Retinal pigment epithelial cell (primary cell): ENCODE measurements around the gene CHST5.

Experiments
- DNase-seq: peaks from one replicate; pipeline ENCODE4 v3.0.0-alpha.2; 2010; ENCODE audit warnings: low read depth
- H3K4me3 ChIP-seq: 2 replicates; pipeline ENCODE4 v1.5.1; 2011; ENCODE audit warnings: mild to moderate bottlenecking, low read length, control low read depth, moderate library complexity
- TF ChIP-seq, protein P1 (sequence below): conservative IDR thresholded peaks from 2 replicates; pipeline ENCODE4 v1.5.1; 2011; ENCODE audit warnings: low read depth, low read length, control low read depth, inconsistent platforms

The CHST5 gene

DNA sequence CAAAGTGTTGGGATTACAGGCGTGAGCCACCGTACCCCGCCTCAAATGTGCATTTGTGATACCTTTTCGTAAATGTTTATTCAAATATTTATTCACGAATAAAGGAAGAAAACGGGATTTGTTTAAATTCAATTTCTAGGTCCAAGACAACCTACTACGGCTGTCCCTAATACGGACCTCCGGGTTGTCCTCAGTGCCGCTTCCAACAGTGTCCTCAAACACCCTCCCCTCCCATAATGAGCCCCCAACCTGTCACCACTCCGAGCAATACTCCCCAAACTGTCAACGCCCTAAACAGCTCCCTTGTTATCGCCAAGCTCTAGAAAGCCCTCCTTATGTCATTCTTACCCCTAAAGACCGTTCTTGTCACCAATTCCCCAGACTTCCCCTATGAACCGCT lies 29.7 kb upstream of the CHST5 start:
- DNase-seq = no peak
- H3K4me3 ChIP-seq = peak overlapping the region; percentile 94
- TF ChIP-seq, protein P1, sequence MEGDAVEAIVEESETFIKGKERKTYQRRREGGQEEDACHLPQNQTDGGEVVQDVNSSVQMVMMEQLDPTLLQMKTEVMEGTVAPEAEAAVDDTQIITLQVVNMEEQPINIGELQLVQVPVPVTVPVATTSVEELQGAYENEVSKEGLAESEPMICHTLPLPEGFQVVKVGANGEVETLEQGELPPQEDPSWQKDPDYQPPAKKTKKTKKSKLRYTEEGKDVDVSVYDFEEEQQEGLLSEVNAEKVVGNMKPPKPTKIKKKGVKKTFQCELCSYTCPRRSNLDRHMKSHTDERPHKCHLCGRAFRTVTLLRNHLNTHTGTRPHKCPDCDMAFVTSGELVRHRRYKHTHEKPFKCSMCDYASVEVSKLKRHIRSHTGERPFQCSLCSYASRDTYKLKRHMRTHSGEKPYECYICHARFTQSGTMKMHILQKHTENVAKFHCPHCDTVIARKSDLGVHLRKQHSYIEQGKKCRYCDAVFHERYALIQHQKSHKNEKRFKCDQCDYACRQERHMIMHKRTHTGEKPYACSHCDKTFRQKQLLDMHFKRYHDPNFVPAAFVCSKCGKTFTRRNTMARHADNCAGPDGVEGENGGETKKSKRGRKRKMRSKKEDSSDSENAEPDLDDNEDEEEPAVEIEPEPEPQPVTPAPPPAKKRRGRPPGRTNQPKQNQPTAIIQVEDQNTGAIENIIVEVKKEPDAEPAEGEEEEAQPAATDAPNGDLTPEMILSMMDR = no peak

DNA sequence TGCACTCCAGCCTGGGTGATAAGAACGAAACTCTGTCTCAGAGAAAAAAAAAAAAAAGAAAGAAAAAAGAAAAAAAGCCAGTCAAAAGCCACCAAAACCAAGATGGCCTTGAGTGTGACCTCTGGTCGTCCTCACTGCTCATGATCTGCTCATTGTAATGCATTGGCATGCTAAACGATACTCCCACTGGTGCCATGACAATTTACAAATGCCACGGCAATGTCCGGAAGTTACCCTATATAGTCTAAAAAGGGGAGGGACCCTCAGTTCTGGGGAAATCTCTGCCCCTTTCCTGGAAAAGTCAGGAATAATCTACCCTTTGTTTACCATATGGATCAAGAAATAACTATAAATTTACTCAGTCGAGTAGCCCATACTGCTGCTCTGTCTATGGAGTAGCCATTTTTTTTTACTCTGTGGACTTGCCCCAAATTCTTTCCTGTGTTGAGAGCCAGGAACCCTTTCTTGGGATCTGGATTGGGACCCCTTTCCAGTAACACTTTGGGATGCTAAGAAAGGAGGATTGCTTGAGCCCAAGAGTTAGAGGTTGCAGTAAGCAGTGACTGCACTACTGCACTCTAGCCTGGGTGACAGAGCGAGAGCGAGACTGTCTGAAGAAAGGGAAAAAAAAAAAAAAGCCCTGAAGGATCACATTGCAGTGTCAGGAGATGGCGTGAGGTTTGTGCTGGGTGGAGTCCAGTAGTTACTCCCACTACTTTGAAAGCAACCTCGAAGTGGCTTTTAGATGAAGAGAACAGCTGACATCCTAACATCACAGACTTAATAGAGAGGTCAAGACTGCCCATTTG lies 23.9 kb upstream of the CHST5 start:
- no peak for DNase-seq
- TF ChIP-seq, protein P1 = no peak
- no peak overlapping the region for H3K4me3 ChIP-seq

DNA sequence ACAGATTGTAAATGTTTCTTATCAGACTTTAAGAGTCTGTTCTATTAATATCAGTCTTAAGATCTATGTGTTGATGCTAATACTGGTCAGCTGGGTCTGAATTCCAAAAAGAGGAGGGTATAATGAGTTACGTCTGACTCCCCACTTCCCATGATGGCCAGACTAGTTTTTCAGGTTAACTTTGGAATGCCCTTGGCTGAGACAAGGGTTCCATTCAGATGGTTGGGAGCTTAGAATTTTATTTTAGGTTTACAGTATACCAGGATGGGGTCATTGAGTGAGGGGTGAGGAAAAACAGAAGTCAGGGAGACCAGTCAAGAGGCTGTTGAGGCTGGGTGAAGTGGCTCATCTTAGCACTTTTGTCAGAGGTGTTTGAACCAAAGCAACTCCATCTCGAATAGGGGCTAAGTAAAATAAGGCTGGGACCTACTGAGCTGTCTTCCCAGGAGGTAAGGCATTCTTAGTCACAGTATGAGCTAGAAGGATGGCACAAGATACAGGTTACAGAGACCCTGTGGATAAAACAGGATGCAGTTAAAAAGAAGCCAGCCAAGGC lies 23.0 kb upstream of the CHST5 start:
- no peak overlapping the region for H3K4me3 ChIP-seq
- DNase-seq = no peak

DNA sequence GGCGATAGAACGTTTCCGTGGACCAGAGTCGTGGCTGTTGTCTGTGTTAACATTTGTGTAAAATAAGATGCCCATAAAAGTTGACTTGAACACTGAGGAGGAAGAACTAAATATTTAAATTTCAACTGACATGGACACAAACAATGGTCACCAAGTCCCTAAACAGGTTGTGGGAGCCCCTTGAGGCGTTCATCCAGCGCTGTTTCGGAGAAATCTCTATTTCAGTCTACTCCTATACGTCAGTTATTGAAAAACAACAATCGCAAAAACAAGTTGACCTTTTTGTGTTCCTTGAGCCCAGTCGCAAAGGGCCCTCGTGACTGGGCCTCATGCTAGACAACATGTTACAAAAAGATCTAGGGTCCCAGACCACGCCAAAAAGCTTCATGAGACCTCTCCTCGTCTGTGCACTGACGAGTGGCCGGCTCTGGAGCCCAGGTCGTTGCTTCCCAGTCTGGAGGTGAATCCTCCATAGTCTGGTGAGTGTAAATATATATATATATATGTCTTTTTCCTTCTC lies 20.6 kb upstream of the CHST5 start:
- DNase-seq = no peak
- H3K4me3 ChIP-seq = peak overlapping the region; percentile 74
- TF ChIP-seq, protein P1 = no peak

More for the DNA sequence above, 23.0 kb upstream of the CHST5 start:
- TF ChIP-seq, protein P1 = no peak

DNA sequence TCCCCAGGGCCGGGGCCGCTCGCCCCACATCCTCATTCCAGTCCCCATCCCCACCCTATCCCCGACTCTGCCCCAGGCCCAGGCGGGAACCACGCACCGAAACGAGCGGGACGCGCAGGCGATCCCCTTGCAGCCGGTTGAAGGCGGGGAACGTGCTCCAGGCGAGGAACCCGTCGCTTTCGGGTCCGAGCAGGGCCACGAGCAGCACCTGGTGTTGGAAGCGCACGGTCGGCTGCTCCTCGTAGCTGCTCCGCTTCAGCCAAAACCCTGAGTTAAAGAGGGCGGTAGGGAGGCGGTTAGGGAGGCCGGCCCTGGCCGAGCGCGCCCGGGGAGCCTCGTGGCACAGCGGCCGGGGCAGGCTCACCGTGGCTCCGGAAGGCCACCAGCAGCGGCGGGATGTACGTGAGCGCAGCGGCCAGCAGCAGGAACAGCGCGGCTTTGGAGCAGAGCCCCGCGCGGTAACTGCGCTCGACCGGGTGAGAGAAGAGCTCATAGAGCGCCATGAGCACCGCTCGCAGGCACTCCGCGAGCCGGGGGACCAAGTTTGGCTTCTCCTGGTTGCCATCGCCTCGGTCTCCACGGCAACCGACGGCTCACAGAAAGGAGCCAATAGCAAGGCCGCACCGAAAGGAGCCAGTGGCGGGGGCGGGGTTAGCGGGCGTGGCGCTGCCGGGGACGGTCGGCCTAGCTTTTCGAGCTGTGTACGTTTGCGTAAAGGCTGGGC lies 20.0 kb upstream of the CHST5 start, which contains the start of gene TMEM231:
Gene TMEM231 (minus strand): TSS at position 546 of the 724 bp plus-strand sequence. CDS start 43 bp downstream, at position 503.
- TF ChIP-seq, protein P1 = peak; percentile 1
- DNase-seq = peak; percentile 71

DNA sequence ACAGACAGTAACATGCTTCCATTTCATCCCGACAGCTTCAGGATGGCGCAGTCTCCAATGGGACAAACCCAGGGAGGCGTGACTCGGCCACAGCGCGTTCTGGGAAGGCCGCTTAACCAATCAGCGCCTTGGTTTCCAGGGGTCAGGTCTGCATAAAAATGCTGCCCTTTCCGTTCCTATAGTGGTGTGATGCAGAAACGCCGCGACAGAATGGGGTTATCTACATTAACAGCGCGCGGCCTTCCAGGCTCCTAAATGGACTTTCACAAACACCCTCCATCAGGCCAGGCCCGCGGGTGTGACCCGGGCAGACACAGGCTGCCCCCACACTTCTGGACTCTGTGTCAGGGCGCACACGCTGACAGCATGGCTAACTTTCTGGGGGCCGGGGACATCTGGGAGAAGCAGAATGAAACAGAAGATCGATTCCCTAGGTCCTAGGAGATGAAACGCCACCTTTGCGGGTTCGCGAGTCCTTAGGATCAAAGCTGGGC lies 19.4 kb upstream of the CHST5 start:
- DNase-seq = peak; percentile 69
- TF ChIP-seq, protein P1 = no peak
- H3K4me3 ChIP-seq = peak overlapping the region; percentile 74

More for the DNA sequence above, 20.0 kb upstream of the CHST5 start, which contains the start of gene TMEM231:
- peak within 1 kb of the TSS; percentile 74 for H3K4me3 ChIP-seq
